ENCODE data around the gene LGI4.

LGI4 gene

GRCh38 chr19:35122687-35123551 is 11.9 kb downstream of the LGI4 start:
- no peak for DNase-seq

GRCh38 chr19:35120898-35121297 is 14.0 kb downstream of the LGI4 start:
- DNase-seq, result no peak

DNA sequence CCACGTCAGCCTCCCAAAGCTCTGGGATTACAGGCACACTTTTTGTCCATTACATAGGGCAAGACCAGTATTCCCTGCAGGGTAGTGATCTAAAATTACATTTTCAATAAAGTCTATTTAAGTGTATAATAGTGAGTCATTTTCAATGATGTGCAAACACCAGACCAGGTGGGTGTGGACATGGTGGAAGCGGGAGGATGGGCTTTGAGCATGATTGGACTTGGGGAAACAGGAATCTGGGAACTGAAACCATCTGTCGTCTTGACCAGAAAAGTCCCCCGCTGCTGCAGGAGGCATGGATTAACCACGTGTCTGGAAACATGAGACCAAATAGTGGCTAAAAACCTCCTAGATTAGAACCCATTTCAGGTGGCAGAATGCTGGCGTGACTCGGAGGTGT is 14.4 kb downstream of the LGI4 start:
- peak; percentile 83 for DNase-seq

GRCh38 chr19:35119578-35120155 is 15.2 kb downstream of the LGI4 start:
- DNase-seq, result no peak

GRCh38 chr19:35119091-35119490 is 15.8 kb downstream of the LGI4 start:
- no peak for DNase-seq

DNA sequence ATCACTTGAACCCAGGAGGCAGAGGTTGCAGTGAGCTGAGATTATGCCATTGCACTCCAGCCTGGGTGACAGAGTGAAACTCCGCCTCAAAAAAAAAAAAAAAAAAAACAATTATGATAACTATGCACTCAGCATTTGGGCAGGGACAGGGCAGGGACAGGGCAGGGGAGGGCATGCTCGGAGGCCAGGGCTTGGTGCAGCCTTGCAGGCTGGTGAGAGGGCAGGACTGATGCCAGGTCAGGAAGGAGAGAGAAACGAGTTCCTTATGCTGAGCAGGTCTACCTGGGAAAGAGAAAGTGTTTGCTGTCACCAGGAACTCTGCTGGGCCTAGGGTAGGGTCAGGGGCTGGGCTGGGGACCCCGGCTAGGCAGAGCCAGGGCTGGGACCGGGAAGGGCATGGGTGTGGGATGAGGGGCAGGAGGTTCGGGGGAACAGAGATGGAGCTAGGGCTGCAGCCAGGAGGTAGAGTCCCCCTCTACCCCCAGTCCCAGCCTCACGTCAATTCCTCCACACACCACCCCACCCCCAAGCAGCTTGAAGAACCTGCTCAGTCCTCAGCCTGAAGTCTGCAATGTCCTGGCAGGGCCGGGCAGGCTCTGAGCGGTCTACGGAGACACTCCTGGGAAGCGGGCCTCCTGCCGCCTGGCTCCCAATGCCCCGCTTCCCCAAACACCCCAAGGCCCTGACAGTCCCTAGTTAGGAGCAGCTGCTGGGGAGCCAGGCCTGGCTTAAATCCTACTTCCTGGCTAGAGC is 16.4 kb downstream of the LGI4 start:
- DNase-seq, result no peak

DNA sequence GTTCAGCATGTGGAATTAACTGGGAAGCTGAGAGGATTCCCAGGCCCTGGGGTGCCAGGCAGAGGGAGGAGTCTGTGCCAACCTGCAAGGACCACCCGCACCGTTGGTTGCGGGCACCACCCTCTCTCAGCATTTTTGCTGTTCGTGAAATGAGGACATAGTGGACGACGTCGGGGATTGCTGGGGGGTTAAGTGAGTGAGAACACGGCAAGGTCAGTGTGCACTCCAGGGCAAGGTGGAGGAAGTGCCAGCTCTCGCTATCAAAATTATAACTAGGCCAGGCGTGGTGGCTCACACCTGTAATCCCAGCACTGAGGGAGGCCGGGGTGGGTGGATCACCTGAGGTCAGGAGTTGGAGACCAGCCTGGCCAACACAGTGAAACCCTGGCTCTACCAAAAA is 17.1 kb downstream of the LGI4 start:
- no peak for DNase-seq

DNA sequence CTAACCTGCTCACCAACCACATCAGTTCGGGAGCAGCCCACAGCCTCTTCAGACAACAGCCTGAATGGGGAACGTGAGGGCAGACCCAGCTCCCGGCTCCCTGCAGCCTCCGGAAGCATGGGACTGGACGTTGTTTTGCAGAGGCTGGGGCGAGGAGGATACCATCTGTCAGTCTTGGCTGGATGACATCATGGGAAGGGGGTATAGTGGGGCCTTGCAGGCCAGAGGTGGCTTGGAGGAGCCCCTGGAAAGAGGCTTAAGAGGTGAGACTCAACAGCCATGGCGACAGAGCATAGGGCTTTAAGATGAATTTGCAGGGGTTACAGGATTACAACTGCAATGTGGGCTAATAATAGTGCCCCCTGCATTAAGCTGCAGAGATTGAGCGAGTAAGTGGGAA is 17.7 kb downstream of the LGI4 start:
- no peak for DNase-seq

DNA sequence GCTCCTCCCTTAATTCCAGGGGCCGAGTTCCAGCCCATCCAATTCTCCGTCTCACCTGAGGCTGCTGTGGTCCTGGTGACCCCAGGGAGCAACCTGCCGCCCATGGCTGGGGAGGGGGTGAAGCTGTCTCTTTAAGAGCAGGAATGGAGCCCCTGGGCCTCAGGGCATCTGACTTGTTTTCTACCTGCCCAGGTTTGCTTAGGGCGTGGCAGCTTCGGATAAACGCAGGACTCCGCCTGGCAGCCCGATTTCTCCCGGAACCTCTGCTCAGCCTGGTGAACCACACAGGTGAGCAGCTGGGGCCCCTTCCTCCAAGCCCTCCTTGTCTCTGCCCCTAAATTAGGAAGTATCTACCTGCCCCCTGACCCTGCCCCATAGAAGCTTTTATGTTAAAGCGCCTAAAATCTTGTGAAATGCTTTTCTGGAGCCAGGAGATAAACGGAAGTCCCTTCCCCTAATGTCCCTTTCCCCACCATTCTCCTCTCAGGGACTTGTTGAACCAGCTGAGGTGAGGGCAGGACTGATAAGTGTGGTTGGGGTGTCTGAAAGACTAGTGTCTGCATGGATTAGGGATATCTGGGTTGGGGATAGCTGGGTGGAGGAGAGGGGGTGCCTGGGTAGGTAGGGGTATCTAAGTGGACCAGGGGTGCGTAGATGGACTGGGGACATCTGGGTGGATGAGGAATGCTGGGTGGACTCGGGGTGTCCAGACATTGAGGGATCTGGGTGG is 18.6 kb downstream of the LGI4 start:
- no peak for DNase-seq

DNA sequence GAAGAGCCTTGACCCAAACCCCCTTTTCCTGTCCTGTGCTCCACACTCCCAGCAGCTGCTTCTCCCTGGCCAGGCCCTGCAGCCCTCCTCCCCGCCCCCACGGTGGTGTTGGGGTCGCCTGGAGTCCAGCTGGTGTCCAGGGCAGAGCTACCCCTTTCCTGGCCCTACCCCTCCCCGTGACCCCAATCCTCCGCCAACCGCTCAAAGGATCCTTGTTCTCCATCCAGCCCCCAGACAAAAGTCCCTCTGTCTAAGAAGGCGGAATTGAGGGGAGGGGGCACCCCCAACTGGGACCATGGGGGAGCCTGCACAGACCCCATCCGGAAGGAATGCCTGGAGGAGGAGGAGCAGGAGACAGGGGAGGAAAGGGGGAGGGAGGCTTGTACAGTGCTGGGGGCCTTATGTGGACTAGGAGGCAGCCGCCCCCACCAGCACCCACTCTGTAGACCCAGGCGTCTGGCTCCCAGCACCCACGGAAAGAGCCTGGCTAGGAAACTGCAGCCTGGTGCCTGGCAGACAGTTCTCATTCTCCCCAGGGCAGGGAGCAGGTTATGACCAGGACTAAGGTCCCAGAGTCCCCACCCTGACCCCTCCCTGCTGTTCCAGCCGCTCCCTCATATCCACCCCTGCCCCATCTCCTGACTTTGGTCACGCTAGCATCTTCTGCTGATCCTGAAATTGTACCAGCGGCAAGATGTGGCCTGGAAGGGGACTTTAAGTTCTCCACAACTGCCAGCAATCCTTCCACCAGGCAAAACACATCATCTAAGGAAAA is 19.5 kb downstream of the LGI4 start, which contains the start of gene FXYD3:
TSS of gene FXYD3 (plus strand) at position 647 of the 775 bp plus-strand sequence. CDS start 3,554 bp downstream, outside the sequence.
- DNase-seq, result no peak

DNA sequence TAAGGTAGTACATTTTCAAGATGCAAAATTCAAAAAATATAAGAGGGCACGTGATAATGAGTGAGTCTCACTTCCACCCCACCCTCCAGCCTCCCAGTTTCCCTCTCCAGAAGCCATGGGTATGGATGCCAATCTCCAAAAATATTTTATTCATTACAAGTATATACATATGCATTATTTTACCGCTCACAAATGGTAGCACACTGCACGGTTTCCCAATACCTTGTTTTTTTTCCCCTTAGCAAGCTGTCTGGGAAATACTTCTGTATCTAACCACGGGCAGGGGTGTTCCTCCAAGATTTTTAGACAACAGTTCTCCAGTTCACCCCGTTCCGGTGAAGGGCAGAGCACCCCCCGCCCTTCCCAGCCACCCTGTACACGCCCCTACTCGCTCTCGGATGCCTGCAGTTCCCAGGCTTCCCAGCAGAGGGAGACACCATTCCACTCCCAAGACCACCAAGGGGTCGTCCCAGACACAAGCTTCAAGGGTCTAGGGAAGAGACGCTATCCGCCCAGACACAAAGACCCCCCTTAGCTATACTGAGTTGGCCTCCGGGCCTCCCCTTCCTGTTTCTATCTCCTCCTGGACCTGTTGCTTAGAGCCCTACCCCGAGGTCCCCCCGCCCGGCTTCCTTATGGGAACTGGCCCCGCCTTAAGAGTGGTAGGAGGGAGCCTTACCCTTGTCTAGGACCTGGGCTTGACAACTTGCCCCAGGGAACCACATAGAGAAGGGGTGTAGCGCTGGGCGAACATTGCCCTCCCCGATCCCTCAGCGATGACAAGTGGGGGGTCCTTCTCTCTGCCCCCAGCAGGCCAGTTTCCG is 20.3 kb downstream of the LGI4 start:
- peak; percentile 50 for DNase-seq

- DNase-seq, result no peak
Measured at GRCh38 chr19:35112995-35113688, 21.7 kb downstream of the LGI4 start.

DNA sequence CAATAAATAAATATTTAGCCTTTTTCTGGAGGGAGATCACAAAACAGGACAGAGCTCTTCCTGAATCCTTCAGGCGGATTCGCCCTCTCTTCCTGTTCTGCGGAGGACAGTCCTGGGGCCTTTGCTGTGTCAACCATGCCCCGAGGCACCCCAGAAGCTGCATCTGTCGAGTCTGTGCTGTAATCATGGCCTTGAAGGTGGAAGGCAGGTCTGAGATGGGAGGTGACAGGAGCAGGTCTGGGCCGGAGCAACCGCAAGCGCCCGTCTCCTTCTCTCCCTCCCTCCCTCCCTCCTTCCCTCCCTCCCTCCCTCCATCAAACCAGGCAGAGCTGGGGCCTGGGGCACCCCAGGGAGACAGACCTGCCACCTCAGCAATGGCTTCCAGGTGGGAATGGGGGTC is 23.9 kb downstream of the LGI4 start:
- no peak for DNase-seq

DNA sequence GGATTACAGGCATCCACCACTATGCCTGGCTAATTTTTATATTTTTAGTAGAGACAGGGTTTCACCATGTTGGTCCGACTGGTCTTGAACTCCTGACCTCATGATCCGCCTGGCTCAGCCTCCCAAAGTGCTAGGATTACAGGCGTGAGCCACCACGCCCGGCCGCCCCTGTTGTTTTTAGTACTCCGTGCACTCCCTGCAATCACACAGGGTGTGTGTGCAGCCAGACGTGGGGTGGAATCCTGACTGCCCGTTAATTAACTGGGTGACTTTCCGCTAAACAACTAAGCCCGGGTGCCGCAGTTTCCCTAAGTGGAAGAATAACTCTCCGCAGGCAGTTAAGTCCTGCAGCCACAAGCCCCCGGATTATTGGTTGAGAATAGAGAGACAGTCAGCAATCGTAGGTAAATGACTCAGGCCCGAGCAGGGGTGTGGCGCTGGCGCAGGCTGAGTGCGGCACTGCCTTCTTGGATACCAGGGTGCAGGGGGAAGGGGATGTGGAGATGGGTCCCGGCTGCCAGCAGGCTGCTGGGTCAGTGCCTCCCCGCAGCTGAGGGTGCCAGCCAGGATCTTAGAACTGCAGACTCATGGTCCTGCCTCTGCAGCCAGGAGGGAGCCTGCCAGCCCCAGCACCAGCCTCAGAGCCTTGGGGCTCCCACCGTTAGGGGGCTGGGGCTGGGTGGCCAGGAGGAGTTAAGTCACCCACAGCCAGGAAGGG is 25.3 kb downstream of the LGI4 start:
- DNase-seq, result no peak

DNA sequence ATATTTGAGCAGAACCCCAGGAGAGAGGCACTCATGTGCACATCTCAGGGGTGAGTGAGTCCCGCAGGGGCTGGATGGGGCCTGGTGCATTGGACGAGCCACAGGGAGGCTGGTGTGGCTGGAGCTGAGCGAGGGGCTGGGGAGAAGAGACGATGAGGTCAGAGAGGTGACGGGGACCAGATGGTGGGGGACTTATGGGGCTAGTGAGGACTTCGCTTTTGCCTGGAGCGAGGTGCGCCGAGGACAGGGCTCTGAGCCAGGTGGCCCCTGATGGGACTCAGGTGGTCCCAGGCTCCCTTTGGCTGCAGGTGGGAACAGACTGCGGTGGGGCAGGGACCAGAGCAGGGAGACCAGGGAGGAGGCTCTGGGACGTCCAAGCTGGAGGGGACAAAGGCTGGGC is 26.1 kb downstream of the LGI4 start:
- DNase-seq, result no peak

- no peak for DNase-seq
Measured at GRCh38 chr19:35107545-35107944, 27.3 kb downstream of the LGI4 start.

DNA sequence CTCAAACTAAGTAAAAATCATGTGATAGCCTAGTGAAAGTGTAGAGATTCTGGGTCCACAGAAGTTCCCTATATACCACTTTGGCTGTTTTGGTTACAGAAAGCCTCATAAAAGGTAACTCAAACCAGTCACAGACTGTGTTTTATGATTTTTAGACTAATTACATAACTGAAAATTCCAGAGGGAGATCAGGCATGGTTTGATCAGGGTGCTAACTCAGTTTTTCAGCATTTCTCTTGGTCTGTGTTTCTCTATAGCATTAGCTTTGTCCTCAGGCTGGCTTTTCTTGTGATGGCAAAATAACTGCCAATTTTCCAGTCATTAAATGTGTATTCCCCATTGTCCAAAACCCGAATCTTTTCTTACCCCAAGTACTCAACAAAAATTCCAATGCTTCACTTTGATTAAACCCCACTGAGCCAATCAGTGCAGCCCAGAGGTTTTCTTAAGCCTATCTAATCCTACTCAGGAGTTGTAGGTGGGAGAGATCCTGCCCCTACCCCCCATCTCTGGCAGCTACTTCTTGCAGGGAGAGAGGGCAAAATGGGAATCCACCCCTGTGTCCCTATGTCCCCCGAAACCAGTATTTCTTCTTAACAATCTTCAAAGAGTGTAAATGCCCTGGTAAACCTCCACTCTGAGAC is 27.8 kb downstream of the LGI4 start:
- DNase-seq, result no peak

- no peak for DNase-seq
Measured at GRCh38 chr19:35106291-35106583, 28.6 kb downstream of the LGI4 start.

DNA sequence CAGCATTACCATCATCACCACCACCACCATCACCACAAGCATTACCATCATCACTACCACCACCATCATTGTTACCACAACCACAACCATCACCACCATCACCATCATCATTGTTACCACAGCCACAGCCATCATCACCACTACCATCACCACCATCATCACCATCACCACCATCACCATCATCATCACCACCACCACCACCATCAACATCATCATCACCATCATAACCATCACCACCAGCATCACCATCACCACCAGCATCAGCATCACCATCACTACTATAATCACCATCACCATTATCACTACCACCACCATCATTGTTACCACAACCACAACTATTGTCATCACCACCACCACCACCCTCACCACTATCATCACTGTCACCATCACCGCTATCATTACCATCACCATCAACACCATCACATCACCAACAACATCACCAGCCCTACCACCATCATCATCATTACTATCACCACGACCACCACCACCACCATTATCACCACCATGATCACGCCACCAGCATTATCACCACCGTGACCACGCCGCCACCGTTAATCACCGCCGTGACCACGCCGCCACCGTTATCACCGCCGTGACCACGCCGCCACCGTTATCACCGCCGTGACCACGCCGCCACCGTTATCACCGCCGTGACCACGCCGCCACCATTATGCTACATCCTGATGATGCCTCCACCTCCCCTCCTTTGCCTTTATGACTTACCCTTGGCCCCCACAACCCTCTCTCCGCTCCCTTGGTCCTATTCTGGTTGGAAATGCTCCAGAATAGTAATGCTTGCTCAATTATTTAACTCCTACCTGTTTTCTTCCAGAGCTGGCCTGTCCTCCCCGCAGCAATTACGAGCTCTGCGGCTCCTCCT is 29.2 kb downstream of the LGI4 start:
- no peak for DNase-seq

All from fibroblast of skin of right quadriceps (primary cell).